Mammary epithelial cell (primary cell): ENCODE measurements around the gene IL31.

Experiments used
- CTCF ChIP-seq, 2 donors: IDR thresholded peaks in 1 of 2; conservative IDR thresholded peaks in 1 of 2; 2 replicates each; pipeline ENCODE4 v1.5.1; 2011 to 2012; ENCODE audit warnings: inconsistent platforms in 2 of 2, low read length in 2 of 2, mild to moderate bottlenecking in 2 of 2, control low read depth in 1 of 2, low read depth in 1 of 2; ENCODE audit not compliant: insufficient read depth in 1 of 2; ENCODE audit errors: extremely low read depth in 1 of 2
- EZH2 ChIP-seq: IDR thresholded peaks from 2 replicates; pipeline ENCODE4 v1.6.1; 2012; ENCODE audit warnings: low read length, inconsistent platforms, borderline replicate concordance

- TF ChIP-seq CTCF (conservative IDR thresholded peaks at IDR 0.05 in 1 of 2, IDR thresholded peaks at IDR 0.05 in 1 of 2; ENCODE audit: extremely low read depth in 1 of 2, insufficient read depth in 1 of 2, low read depth in 1 of 2, low read length in 2 of 2) (no peak), EZH2 (no peak)
Observed at GRCh38 chr12:122138181-122138580, 35.8 kb downstream of the IL31 start.
